SHP77 (cell line): ENCODE measurements around the gene SKA2.
"Not testable (repeated sequence)": the region's sequence is repeated elsewhere in the genome, so short reads cannot be mapped to it uniquely, and the experiment has no call there.

Source experiments
- DNase-seq, 2 experiments: peaks; one replicate each; lab custom pipeline; 2025; lab: John Stamatoyannopoulos, UW

SKA2 gene, protein sequence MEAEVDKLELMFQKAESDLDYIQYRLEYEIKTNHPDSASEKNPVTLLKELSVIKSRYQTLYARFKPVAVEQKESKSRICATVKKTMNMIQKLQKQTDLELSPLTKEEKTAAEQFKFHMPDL

DNA sequence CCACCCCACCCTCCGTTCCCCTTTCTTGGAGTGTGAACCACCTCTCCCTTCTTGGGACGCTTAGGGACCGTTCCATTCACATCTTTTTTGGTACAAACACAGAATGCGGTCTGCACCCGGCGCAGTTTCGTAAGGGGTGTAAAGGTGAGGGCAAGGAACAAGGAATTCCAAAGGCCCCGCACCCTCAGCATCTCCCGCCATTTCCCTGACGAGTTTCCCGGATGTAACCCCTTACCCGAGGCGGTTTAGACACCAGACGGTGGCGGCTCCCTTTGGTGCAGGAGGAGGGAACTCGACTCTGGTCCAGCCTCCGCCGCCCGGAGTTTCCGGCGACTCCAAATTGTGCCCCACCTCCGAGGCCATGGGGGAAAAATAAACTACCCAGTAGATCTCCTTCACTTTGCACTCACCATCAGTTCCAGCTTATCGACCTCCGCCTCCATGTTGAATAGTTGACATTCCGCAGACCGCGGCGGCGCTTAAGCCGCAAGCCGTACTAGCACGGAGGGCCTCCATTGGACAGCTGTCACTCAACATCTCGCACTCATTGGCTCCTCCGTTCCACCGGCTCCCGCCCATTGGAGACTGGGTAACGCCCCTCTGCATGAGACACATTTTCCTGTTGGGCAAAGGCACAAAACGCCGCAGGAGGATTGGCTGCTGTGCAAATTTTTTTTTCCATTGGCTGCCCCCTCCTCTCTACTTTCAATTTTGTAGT, at the start of gene SKA2:
SKA2 (minus strand) TSS at position 466 of the 718 bp plus-strand sequence; CDS start at position 443, 23 bp downstream.
- DNase-seq: peak; percentile 89 to 100

DNA sequence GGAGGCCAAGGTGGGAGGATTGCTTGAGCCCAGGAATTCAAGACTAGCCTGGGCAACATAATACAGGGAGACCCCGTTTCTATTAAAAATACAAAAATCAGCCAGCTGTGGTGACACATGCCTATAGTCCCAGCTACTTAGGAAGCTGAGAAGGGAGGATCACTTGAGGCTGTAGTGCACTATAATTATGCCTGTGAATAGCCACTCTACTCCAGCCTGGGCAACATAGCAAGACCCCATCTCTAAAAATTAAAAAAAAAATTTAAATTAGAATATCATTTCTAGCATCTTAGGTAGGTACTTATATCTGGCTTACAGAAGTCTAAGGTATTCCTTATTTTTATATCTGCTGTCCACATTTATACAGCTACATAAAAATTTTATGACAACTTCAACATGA, 47.3 kb upstream of the SKA2 start:
- no peak for DNase-seq

DNA sequence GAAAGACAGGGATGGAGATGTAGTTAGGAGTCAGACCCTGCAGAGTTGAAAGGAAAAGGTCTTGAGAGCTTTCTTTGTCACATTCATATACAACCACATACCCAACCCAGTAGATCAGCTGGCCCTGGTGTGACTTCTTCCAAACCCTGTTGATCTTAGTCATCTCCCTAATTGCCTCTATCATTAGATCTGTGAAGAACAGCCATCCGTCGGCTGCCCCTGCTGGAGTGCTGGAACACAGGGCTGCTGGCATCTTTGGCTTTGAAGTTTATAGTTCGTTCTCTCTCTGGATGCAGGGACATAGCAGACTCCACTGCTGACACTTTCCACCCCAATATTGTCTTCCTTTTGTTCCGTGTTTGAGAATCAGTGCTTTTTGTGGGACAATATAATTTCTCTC, 44.4 kb upstream of the SKA2 start:
- DNase-seq: no peak

- no peak for DNase-seq
Observed at GRCh38 chr17:59193336-59193862, 38.4 kb upstream of the SKA2 start.

GRCh38 chr17:59190806-59191205, 35.8 kb upstream of the SKA2 start:
- no peak for DNase-seq

GRCh38 chr17:59186850-59187249, 31.9 kb upstream of the SKA2 start:
- no peak for DNase-seq

DNA sequence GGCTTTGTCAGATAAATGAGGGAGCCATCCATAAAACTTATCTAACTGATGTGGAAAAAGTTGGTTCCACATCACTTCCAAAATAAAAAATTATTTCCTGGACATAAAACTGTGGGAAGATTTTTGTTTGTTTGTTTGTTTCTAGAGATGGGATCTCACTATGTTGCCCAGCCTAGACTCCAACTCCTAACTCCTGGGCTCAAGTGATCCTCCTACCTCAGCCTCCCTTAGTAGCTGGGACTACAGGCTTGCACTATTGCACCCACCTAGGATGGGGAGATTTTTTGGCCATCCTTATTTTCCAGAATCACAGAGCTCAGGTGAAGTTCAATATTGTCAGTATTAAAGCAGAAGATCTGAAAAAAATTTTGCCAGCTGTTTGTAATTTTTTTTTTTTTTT, 31.0 kb upstream of the SKA2 start:
- no peak for DNase-seq

GRCh38 chr17:59181481-59181880, 26.5 kb upstream of the SKA2 start:
- no peak for DNase-seq

DNA sequence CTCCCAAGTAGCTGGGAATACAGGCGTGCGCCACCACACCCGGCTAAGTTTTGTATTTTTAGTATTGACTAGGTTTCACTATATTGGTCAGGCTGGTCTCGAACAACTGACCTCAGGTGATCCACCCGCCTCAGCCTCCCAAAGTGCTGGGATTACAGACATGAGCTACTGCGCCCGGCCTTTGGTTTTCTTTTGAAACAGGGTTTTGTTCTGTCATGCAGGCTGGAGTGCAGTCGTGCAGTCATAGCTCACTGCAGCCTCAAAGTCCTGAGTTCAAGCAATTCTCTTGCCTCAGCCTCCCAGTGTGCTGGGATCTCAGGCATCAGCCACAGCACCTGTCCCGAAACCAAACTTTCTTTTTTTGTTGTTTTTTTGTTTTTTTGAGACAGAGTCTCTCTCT, 25.6 kb upstream of the SKA2 start:
- DNase-seq: no peak

DNA sequence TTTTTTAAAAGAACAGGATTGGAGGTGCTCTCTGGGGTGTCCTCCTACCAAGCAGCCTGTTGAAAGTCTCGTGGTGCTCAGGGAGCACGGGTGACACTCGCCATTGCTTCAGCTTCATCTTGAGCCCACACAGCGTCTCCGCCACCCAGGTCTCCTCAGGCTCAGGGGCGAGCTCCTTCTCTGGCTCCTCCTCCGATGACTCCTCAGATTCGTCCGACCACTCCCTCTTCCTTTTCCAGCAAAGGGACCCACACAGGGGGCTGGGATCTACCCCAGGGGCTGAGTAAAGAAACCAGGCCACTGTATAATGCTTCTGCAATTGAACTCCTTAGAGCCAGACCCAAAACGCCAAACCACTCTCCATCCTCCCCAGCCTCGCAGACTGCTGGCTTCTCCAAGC, 24.6 kb upstream of the SKA2 start:
- DNase-seq: not testable (repeated sequence)

DNA sequence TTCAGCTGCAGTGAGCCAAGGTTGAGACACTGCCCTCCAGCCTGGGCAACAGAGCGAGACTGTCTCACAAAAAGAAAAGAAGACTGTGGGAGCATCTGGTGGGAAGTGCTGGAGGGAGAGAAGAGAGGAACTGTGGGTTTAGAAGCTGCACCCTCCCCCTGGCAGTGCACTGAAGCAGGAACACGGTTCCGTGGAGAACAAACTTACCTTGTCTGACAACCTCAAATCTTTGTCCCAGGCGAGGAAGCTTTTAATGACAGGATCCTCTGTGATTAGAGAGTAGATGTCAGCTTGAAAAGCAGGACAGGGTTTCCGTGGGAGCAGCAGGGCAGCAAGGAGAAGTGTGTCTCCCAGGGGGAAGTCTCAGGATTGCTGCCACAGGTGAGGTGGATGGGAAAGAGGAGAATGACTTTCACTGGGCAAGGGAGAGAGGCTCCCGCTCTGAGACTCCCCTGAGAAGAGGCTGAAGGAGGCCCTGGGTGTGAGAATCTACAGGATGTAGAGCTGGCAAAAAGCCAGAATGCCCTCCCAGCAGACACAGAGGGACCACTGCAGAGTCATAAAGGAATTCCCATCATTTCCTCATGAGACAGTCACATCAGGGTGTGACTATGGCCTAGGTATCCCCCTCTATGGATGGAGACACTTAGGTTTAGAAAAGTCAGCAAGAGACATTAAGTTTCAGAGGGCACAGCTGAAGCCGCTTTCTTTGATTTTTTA, 23.4 kb upstream of the SKA2 start:
- DNase-seq: no peak

GRCh38 chr17:59175076-59175475, 20.1 kb upstream of the SKA2 start:
- no peak for DNase-seq

DNA sequence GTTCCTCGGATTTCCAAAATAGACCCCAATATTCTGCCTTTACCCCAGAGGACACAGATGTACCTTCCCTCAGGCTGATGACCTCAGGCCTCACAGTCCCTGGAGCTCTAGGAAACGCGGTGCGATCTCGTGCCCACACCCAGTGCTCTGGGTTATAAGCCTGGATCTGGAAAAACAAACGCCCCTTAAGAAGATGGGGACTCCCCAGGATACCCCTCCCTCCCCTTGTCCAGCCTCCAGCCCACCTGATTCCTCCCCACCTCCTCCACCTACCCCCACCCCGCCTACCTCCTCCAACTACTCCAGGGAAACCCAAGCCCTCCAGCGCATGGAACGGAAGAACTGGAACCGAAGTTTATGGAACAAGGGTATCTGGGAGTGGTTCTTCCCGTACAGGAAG, 19.7 kb upstream of the SKA2 start:
- DNase-seq: no peak

DNA sequence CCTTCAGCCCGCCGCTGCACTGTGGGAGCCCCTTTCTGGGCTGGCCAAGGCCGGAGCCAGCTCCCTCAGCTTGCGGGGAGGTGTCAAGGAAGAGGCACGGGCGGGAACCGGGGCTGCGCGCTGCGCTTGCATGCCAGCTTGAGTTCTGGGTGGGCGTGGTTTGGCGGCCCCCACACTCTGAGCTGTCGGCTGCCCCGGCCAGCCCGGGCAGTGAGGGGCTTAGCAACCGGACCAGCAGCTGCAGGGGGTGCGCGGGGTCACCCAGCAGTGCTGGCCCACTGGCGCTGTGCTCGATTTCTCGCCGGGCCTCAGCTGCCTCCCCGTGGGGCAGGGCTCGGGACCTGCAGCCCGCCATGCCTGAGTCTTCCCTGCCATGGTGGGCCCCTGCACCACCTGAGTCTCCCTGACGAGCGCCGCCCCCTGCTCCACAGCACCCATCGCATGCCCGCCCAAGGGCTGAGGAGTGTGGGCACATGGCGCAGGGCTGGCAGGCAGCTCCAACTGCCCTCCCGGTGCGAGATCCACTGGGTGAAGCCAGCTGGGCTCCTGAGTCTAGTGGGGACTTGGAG, 17.5 kb upstream of the SKA2 start:
- DNase-seq: no peak

DNA sequence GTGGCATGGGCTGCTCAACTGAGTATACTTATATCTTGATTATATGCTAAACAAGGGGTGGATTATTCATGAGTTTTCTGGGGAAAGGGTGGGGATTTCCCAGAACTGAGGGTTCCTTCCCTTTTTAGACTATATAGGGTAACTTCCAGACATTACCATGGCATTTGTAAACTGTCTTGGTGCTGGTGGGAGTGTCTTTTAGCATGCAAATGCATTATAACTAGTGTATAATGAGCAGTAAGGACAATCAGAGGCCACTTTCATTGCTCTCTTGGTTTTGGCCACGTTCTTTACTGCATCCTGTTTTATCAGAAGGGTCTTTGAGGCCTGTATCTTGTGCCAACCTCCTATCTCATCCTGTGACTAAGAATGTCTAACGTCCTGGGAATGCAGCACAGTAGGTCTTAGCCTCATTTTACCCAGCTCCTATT, 12.6 kb upstream of the SKA2 start:
- DNase-seq: no peak

DNA sequence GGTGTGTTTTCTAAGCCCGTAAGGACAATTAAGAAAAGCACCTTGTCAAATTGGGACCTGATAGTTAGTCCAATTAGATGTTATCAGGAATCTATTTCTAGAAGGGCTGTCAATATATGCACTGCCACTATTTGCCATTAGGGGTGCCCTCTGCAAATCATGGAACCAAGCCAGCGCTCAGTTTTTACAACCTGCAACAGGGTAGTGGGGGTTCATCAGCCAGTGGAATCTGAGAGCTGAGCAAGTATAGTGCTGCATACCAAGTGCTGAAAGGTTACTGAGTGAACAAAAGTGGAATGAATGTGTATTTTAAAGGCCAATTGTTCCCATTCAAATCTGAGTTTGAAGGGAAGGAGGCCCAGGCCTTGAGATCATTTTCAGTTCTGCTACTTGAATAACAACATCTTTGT, 11.0 kb upstream of the SKA2 start:
- DNase-seq: peak in 1 of 2 experiments; percentile 13

- DNase-seq: no peak
Observed at GRCh38 chr17:59161477-59161876, 6.5 kb upstream of the SKA2 start.

DNA sequence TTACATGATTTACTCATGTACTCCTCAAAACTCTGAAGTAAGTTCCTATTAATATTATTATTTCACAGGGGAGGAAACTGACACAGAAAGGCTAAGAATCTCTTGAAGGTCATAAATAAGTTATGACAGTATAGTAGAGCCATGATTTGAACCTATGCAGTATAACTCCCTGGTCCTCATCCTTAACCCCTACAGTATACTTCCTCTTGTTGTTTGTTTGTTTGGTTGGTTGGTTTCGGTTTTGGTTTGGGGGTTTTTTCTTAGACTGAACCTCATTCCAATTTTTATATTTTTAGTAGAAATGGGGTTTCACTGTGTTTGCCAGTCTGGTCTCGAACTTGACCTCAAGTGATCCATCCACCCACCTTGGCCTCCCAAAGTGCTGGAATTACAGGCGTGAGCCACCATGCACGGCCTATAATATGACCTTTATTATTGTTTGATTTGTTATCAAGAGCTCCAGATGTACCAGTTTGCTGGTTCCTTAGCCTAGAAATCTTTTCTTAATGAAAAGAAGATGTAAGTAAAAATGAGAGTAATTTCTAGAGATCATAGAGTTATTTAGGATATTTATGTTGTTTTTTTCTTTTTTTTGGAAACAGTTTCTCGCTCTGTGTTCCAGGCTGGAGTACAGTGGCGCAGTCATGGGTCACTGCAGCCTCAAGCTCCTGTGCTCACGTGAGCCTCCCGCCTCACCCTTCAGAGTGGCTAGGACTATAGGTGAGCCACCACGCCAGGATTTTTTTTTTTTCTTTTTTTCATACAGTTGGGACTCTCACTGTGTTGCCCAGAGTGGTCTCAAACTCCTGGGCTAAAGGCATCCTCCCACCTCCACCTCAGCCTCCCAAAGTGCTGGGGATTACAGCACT, 5.4 kb upstream of the SKA2 start:
- no peak for DNase-seq

DNA sequence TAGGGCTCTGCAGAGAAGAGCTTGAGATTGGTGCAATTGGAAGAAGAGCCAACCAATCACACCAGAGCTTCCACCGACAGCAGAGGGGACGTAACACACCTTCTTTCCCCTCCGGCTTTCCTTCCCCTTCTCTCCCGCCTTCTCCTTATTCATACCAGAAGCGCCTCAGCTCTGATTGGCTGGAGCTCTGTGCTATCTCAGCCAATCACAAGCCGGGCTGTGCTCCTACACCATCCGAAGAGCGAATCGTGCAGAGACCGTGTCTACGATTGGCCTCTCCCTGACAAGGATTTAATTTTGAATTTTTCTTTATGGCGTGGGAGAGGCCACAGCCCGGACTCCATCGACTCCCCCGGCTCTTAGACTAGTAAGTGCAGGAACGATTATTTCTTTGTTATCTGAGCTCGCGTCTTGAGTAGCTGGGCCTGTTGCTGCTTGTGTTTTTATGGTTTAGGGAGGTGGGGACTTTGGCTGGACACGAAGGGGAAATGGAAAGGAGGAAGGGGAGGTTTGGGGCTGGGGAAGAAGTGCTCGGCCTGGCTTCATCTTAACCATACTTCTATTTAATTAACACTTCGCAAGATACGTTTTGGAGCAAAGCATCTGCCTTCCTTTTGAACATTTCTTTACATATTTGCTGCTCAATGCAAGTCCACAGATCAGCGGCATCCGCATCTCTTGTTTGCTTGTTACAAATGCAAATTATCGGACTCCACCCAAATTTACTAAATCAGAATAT, 622 bp upstream of the SKA2 start, which contains the start of gene PRR11:
PRR11 (plus strand) TSS at position 308 of the 739 bp plus-strand sequence. CDS start 14,007 bp downstream, outside the sequence.
- peak; percentile 99 to 100 for DNase-seq

DNA sequence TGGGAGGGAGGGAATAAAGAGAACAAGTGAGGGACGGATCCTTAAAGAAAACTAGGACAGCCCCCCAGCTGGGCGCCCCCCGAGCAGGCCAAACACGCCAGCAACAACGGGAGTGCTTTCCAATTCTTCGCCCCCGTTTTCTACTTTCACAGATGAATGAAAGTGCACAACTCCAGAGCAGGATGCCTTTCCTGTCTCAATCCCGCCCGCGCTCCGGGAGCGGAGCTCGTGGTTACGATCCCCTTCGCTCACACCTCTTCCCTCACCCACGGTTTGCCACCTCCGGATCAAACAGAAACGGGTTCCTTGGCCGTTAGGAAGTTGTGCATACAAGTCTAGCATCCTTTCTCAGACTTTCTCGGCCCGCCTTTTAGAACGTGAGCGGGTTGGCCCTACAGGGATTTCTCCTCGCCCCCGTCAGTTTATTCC, 680 bp downstream of the SKA2 start:
- DNase-seq: peak; percentile 38 to 50

DNA sequence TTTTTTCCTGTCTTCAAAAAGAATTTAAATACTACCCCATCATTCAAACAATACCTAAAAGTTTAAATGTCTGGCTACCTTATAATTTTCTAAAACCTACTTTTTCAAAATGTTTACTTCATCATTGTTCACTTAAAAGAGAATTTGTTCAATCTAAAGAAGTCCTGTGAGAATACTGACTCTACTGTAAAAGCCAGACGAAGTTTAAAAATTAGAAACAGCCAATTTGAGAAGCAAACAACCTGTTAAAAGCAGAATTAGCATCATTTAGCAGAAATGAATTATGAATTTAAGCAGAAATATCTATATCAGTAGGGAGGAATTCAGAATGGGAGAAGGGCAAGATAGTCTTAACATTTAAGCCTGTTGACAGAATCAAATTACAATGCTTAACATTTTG, 2.1 kb downstream of the SKA2 start:
- DNase-seq: no peak
